K562 (cell line): ENCODE data around the gene GMDS. TPM values are rescaled to one million over a fixed set of nuclear protein-coding genes. Genes with fewer than 3 reads are reported as not detected.

Source experiments
- ATAC-seq: fragments of 200-7000 bp; cut with Tn5 transposase; 3 replicates; pipeline ENCODE4 v1.9.1; 2020; ENCODE audit warnings: moderate library complexity
- BruUV-seq: library from RNA; stranded (reverse); fragments of 400-500 nt; replicated peaks from 2 replicates; lab custom pipeline; 2021; lab: Mats Ljungman, UMichigan
- CTCF ChIA-PET: fragments of 300-600 bp; formaldehyde crosslinking; extraction: SDS; loops from one replicate; lab custom pipeline; 2021; ENCODE audit warnings: low intra/inter-chr PET ratio; lab: Yijun Ruan, JAX
- POLR2A ChIA-PET: fragments of 300-600, 350-650 bp; sonication (Branson Sonifier 250); formaldehyde crosslinking; extraction: SDS; loops from one replicate; lab custom pipeline; 2021; ENCODE audit warnings: antibody characterized with exemption, inconsistent platforms; lab: Yijun Ruan, JAX
- DNase-seq, 4 experiments: peaks; one replicate each; pipeline versions ENCODE4 v3.0.0 to v3.0.0-alpha.2; 2011 to 2018; ENCODE audit warnings: low spot score in 3 of 4, mixed read lengths in 3 of 4; ENCODE audit errors: extremely low read depth in 1 of 4
- FAIRE-seq: peaks from 2 replicates; lab custom pipeline; 2011; peaks lifted over from hg19 to GRCh38; lab: Jason Lieb, UNC
- H2AFZ ChIP-seq: 2 replicates; pipeline ENCODE4 v1.6.0; 2011; ENCODE audit warnings: low read depth, low read length, control low read depth, inconsistent platforms
- H3K27ac ChIP-seq: fragments of 200-600 bp; 3 replicates; pipeline ENCODE4 v1.8.0; 2011; ENCODE audit warnings: low read depth, mild to moderate bottlenecking, control low read depth, inconsistent platforms, low read length, moderate library complexity, mixed read lengths; ENCODE audit errors: extremely low read depth
- H3K27me3 ChIP-seq, 2 experiments: fragments of 300-600 bp in 1 of 2; 2 replicates in 1 of 2; 3 replicates in 1 of 2; pipeline versions ENCODE4 v1.6.0 to v1.8.0; 2011; ENCODE audit warnings: inconsistent platforms in 2 of 2, low read length in 2 of 2, mild to moderate bottlenecking in 1 of 2, mixed read lengths in 1 of 2, moderate library complexity in 1 of 2; ENCODE audit not compliant: control insufficient read depth in 2 of 2, insufficient read depth in 2 of 2
- H3K36me3 ChIP-seq: fragments of 300-600 bp; 3 replicates; pipeline ENCODE4 v1.8.0; 2011; ENCODE audit warnings: mild to moderate bottlenecking, low read length, inconsistent platforms; ENCODE audit not compliant: control insufficient read depth, insufficient read depth
- H3K4me1 ChIP-seq, 2 experiments: fragments of 200-600 bp in 1 of 2; replicated peaks in 1 of 2; 2 replicates in 1 of 2; 3 replicates in 1 of 2; pipeline versions ENCODE4 v1.5.1 to v1.8.0; 2011; ENCODE audit warnings: inconsistent platforms in 2 of 2, low read length in 2 of 2, mild to moderate bottlenecking in 1 of 2, mixed read lengths in 1 of 2, moderate library complexity in 1 of 2; ENCODE audit not compliant: control insufficient read depth in 2 of 2, insufficient read depth in 2 of 2
- H3K4me2 ChIP-seq: 2 replicates; pipeline ENCODE4 v1.6.1; 2011; ENCODE audit warnings: low read length, control low read depth, inconsistent platforms, mixed read lengths; ENCODE audit not compliant: insufficient read depth
- H3K4me3 ChIP-seq: fragments of 200-600 bp; sonication (generic), shearing (Covaris generic); 2 replicates; pipeline ENCODE4 v1.5.1; 2016; ENCODE audit warnings: control low read depth, inconsistent platforms
- H3K79me2 ChIP-seq: fragments of 200-600 bp; 3 replicates; pipeline ENCODE4 v1.8.0; 2011; ENCODE audit warnings: low read length, inconsistent platforms; ENCODE audit not compliant: control insufficient read depth, insufficient read depth
- H3K9ac ChIP-seq, 2 experiments: 2 replicates each; pipeline versions ENCODE4 v1.6.0 to v1.6.1; 2011; ENCODE audit warnings: low read depth in 2 of 2, low read length in 2 of 2, control low read depth in 1 of 2, inconsistent platforms in 1 of 2, mild to moderate bottlenecking in 1 of 2, mixed read lengths in 1 of 2; ENCODE audit not compliant: insufficient read depth in 1 of 2
- H3K9me1 ChIP-seq: one replicate; pipeline ENCODE4 v1.6.0; 2011; ENCODE audit warnings: inconsistent platforms, mild to moderate bottlenecking, low read length, moderate library complexity; ENCODE audit not compliant: control insufficient read depth, insufficient read depth
- H3K9me3 ChIP-seq: replicated peaks from 2 replicates; pipeline ENCODE4 v1.5.1; 2011; ENCODE audit warnings: low read depth, low read length, inconsistent platforms; ENCODE audit not compliant: control insufficient read depth, insufficient read depth
- H4K20me1 ChIP-seq: replicated peaks from 2 replicates; pipeline ENCODE4 v1.6.1; 2011; ENCODE audit warnings: low read length, inconsistent platforms, mixed read lengths; ENCODE audit not compliant: control insufficient read depth, insufficient read depth
- ATF1 ChIP-seq, 2 experiments: fragments of 450-650 bp in 1 of 2; IDR thresholded peaks; 2 replicates each; pipeline ENCODE4 v1.6.1; 2016; ENCODE audit warnings: missing compliant biosample characterization in 1 of 2, missing genetic modification characterization in 1 of 2
- CREM ChIP-seq: IDR thresholded peaks from 2 replicates; pipeline ENCODE4 v1.6.1; 2014; ENCODE audit warnings: antibody characterized with exemption, low read depth
- ETV5 ChIP-seq: sonication (generic); formaldehyde crosslinking; IDR thresholded peaks from 2 replicates; pipeline ENCODE4 v1.4.0; 2020; ENCODE audit warnings: low read depth, mild to moderate bottlenecking, missing genetic modification reagents
- MTA1 ChIP-seq: fragments of 450-650 bp; IDR thresholded peaks from 2 replicates; pipeline ENCODE4 v1.6.1; 2017; ENCODE audit warnings: borderline replicate concordance
- NFRKB ChIP-seq: fragments of 450-650 bp; IDR thresholded peaks from 2 replicates; pipeline ENCODE4 v1.6.1; 2016; ENCODE audit warnings: low read depth
- TAF9B ChIP-seq: fragments of 450-650 bp; IDR thresholded peaks from 2 replicates; pipeline ENCODE4 v1.6.1; 2018; ENCODE audit warnings: mild to moderate bottlenecking; ENCODE audit not compliant: partially characterized antibody
- TCF3 ChIP-seq: sonication (generic); formaldehyde crosslinking; IDR thresholded peaks from 2 replicates; pipeline ENCODE4 v1.4.0; 2020; ENCODE audit warnings: mild to moderate bottlenecking, missing genetic modification reagents
- WGBS: fragments of 100-300 bp; shearing (Covaris generic); methylation state at CpG from one replicate; pipeline ENCODE4 v1.1.6; 2016; ENCODE audit warnings: low coverage, mixed read lengths; ENCODE audit not compliant: insufficient coverage; ENCODE audit errors: missing lambda C conversion rate; 5-methylcytosine and 5-hydroxymethylcytosine counted together
- in situ Hi-C: fragments of 300-500 bp; cut with MboI; formaldehyde crosslinking; loops from 4 replicates; pipeline ENCODE4 v1.15.0; 2018; ENCODE audit warnings: inconsistent platforms, mixed read lengths
- intact Hi-C: fragments of 100-400 bp; cut with micrococcal nuclease; formaldehyde crosslinking; loops from 2 replicates; pipeline ENCODE4 v1.14.2; 2022
- polyA plus RNA-seq, 8 experiments: library from polyadenylated mRNA; depleted of rRNA in 4 of 8; stranded (reverse) in 5 of 8; unstranded in 3 of 8; fragments of >200 nt; fragmentation: Nextera tagmentation in 2 of 8; fragmentation: Illumina TruSeq in 1 of 8; extraction: Ambion mirVana in 2 of 8; extraction: Trizol in 1 of 8; gene quantifications; 2 replicates each; pipeline versions ENCODE4 v1.2.1 to v1.2.3, GENCODE V29; 2011 to 2014; ENCODE audit warnings: inconsistent platforms in 1 of 8, missing spikeins in 1 of 8
- total RNA-seq, 7 experiments: library from RNA; depleted of rRNA in 6 of 7; stranded (reverse); fragments of >200 nt in 6 of 7; fragmentation: Illumina TruSeq in 2 of 7; extraction: Trizol in 2 of 7; gene quantifications; 2 replicates each; pipeline versions ENCODE4 v1.2.1 to v1.2.3, GENCODE V29; 2011 to 2021; ENCODE audit warnings: low replicate concordance in 1 of 7
- TF ChIP-seq, protein P1 (sequence below): sonication (generic); formaldehyde crosslinking; IDR thresholded peaks from 2 replicates; pipeline ENCODE4 v1.8.1; 2023; ENCODE audit warnings: mild to moderate bottlenecking, missing genetic modification reagents

Gene GMDS
- total and polyA plus RNA-seq, 9 of the 15 experiments (the other 6 are each of a cell fraction or from before 2014, with no cell fraction given) = 0.48 to 31.8 (median 13.4) TPM

GRCh38 chr6:1878330-1878729 lies 367.1 kb downstream of the GMDS start:
- BruUV-seq = no TSS peak
- H3K27me3 ChIP-seq = peaks cover 6% of the 10 kb centered on the region in 2 experiments
- intact Hi-C loops (no loop called here), in situ Hi-C loops (no loop called here)
- DNase-seq (no peak), FAIRE-seq (no peak), ATAC-seq (0 out of 3 replicates have a peak, but pooled peaks have one; percentile 42)
- peak; percentile 19; the same call in 1 of the 2 replicates for TF ChIP-seq MTA1
- no peak for TF ChIP-seq TCF3 (CRISPR knock-in tag)
- TF ChIP-seq CREM = peak; percentile 78
- no peak for TF ChIP-seq ATF1 (CRISPR knock-in tag; IDR thresholded peaks at IDR 0.05)
- TF ChIP-seq ATF1 (tag; IDR thresholded peaks at IDR 0.05) = peak; percentile 12; the same call in 1 of the 2 replicates
- 43% methylated on average over 5 of the region's 5 CpGs for WGBS
- H3K9me1 ChIP-seq = no peaks in the 10 kb centered on the region
- no peak overlapping the region for H3K27ac ChIP-seq
- H3K36me3 ChIP-seq = no peaks in the 10 kb centered on the region
- ChIA-PET CTCF (no interaction called here), POLR2A (no interaction called here)
- no peaks in the 10 kb centered on the region; the same call in 1 of the 2 replicates for H4K20me1 ChIP-seq
- no peaks in the 10 kb centered on the region for H3K79me2 ChIP-seq
- no peak overlapping the region for H2AFZ ChIP-seq
- H3K4me2 ChIP-seq = no peak overlapping the region
- no peak overlapping the region for H3K9ac ChIP-seq
- H3K4me3 ChIP-seq = no peak overlapping the region
- no peaks in the 10 kb centered on the region for H3K4me1 ChIP-seq
- H3K9me3 ChIP-seq = no peaks in the 10 kb centered on the region

DNA sequence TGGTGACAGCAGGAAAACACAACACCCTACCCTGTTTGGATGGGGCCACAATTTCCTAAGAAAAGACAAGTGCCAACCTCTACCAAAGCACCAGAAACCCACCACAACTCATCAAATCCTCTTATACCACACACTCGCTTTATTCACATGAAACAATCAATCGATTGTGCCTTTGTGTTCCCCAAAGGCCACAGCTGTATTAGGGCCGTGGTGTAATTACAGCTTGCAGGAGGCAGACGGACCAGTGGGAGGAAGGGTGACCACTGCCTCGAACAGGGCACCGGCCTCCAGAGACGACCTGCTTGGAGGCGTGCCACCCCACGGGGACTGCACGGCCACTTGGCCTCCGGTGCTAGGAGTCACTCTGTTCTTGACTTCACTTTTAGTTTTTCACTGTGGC lies 371.6 kb downstream of the GMDS start:
- H3K79me2 ChIP-seq = no peaks in the 10 kb centered on the region
- BruUV-seq = no TSS peak
- peaks cover 18 to 29% of the 10 kb centered on the region in 2 experiments for H3K27me3 ChIP-seq
- H4K20me1 ChIP-seq = no peaks in the 10 kb centered on the region; the same call in none of the 2 replicates
- FAIRE-seq (no peak), DNase-seq (no peak), ATAC-seq (no peak)
- no peaks in the 10 kb centered on the region for H3K9me1 ChIP-seq
- H3K9ac ChIP-seq = 0 out of 4 replicates have a peak overlapping the region, but pooled peaks of 1 of the 2 experiments have one; percentile 23
- intact Hi-C loops (no loop called here), in situ Hi-C loops (no loop called here)
- POLR2A ChIA-PET = interaction anchor here (0.9 kb wide), 1 partner anchor 10 kb away, joined by 4 read pairs; no protein-coding TSS in a partner anchor
- H3K4me2 ChIP-seq = no peak overlapping the region
- no peaks in the 10 kb centered on the region for H3K4me1 ChIP-seq
- H3K9me3 ChIP-seq = no peaks in the 10 kb centered on the region
- H3K36me3 ChIP-seq = no peaks in the 10 kb centered on the region
- H2AFZ ChIP-seq = no peak overlapping the region
- WGBS = 6% methylated on average over 11 of the region's 11 CpGs
- H3K27ac ChIP-seq = no peak overlapping the region
- CTCF ChIA-PET = no interaction called here
- no peak overlapping the region for H3K4me3 ChIP-seq
- TF ChIP-seq ETV5 (CRISPR knock-in tag) (no peak), NFRKB (no peak), TAF9B (no peak)
- TF ChIP-seq, protein P1, sequence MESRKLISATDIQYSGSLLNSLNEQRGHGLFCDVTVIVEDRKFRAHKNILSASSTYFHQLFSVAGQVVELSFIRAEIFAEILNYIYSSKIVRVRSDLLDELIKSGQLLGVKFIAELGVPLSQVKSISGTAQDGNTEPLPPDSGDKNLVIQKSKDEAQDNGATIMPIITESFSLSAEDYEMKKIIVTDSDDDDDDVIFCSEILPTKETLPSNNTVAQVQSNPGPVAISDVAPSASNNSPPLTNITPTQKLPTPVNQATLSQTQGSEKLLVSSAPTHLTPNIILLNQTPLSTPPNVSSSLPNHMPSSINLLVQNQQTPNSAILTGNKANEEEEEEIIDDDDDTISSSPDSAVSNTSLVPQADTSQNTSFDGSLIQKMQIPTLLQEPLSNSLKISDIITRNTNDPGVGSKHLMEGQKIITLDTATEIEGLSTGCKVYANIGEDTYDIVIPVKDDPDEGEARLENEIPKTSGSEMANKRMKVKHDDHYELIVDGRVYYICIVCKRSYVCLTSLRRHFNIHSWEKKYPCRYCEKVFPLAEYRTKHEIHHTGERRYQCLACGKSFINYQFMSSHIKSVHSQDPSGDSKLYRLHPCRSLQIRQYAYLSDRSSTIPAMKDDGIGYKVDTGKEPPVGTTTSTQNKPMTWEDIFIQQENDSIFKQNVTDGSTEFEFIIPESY (CRISPR knock-in tag) = no peak
